ENCODE measurements around the gene MSX1.

MSX1 gene

DNA sequence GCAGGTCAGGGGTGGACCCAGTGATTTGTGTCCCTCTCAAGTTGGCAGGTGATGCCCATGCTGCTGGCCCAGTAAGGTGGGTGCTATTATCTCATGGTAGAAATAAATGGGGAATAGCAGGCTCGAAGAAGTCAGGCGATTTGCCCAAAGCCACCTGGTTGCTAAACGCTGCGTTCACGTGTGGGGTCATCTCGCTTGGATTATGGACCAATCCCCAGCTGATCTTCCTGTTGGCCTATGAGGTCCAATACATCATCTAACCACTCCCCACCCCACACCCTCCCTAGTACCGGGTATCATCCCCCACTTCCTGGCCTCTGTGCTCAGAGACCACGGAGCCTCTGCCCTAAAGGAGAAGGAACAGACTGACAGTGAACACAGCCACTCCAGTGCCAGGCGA is 18.3 kb upstream of the MSX1 start:
- DNase-seq = no peak

DNA sequence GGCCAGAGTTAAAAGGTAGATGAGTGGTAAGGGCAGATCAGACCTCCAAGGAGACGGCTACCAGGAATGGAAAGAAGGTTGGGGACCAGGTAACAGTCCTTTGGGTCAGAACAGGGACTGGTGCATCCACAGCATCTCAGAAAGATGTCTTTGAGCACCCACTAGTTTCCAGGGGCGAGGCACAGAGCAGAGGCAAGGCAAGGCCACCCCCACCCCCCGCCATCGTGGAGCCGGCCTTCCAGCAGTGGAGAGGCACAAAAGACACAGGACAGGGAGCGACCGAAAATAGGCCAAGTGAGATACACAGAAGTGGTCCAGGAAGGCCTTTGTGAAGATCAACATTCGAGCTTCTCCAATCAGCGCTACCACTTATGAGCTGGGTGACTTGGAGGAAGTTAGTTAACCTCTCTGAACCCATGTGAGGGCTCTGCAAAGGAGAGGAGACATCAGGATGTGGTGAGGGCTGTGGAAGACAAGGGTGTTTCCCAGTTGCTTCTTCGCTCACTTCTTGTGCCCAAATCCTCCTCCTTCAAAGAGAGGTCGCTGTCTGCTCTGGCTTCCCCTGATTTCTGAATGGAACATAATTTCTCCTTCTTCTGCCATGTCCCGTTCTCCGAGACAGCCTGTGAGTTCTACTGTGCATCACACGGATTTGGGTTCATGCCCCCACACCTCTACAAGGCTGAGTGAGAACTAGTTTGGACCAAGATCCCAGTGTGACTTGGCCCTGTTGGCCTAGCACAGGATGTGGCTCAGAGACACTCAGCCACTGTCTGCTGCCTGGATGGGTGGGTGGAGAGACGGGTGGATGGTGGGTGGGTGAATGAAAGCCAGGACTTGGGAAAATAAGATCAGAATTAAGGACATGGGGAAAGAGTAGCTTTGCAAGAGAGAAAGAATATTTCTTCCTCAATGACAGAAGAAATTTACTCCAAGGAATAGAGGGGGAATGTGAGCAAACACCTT is 16.7 kb upstream of the MSX1 start:
- DNase-seq = no peak

DNA sequence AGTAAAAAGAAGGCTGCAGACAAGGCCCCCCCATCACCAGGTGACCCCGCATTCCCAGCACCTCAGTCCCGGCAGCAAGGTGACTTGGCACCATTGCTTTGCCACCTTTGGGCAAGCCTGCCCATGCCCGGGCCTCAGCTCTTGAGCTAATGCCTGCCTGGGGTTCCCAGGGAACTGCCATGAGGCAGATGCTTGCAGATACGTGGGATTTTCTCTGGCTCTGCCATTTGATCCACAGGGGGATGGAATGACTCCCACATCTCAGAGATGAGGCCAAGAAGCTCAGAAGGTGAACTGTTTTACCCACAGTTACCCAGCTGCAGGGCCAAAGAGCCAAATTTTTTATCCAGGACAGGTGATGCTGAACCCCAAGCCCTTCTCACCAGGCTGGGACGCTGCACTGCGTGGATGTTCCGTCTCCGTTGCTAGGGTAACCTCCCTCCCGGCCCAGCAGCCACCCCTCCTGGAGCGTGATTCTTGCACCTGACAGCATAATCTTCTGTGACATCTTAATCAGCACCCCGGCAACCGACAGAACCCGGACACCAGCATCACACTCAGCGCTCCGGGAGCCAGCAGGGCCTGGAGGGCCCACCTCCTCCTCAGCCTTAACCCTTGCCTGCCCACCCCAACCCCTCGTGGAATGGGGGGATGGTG is 15.7 kb upstream of the MSX1 start:
- DNase-seq = no peak

DNA sequence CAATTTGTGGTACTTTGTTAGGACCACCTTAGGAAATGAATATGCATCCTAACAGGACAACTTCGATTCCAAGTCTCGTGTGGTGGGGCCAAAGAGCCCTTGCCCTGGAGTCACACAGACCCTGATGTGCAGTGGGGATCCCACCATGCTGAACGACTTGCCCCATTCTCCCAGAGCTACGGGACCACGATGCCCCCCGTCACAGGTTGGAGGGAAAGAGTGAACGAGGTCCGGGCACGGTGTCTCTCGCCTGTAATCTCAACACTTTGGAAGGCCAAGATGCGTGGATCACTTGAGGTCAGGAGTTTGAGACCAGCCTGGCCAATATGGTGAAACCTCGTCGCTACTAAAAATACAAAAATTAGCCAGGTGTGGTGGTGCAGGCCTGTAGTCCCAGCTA is 14.4 kb upstream of the MSX1 start:
- no peak for DNase-seq

DNA sequence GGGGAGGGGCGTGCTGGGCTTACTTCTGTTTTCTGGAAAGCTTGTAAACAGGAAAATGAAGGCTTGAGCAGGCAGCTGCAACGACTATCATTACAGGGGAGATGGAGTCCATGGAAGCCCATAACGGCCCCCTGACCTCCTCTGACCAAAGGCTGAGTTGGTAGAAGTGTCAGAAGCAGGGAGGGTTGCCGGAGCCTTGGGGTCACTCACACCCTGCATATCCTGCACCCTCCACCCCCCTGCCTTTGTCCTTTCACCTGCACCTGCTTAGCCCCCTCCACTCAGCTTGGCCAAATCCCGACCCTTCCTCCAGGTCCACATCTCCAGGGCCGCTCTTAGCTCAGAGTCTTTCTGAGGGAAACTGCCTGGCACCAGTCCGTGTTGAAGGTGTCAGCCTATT is 12.5 kb upstream of the MSX1 start:
- DNase-seq = no peak

DNA sequence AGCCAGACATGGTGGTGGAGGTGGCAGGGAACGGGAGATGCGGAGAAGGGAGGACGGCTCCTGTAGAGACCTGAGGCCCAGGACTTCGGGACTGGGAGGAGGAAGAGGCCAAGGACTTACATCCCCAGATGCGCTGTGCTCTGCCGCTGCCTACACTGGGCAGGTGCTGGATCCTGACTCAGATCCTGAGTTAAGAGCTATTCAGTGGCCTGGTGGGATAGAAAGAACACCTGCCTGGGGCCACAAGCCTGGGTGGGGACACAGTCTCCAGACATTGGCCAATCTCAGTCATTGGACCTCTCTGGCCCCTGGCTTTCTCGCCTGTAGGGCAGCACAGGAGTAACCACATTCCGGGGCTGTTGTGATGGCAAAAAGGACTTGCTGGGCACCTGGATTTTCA is 10.9 kb upstream of the MSX1 start:
- DNase-seq = no peak

DNA sequence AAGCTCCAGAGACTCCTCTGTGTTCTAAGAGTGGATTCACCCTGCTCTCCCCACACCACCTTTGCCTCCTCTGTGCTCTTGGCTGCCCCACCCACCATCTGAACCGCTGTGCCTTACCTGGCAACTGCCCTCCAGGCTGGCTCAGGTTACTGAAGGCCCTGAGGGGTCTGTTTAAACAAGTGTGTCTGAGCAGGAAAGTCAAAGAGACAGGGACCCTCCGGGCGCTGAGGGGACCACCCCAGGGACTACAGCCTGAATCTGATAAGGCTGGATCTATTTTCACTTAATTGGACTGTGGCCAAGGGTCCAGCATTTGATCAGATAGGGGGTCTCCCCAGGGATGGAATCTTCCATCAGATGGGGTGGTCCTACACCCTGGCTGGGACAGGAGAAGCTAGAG is 10.4 kb upstream of the MSX1 start:
- no peak for DNase-seq

DNA sequence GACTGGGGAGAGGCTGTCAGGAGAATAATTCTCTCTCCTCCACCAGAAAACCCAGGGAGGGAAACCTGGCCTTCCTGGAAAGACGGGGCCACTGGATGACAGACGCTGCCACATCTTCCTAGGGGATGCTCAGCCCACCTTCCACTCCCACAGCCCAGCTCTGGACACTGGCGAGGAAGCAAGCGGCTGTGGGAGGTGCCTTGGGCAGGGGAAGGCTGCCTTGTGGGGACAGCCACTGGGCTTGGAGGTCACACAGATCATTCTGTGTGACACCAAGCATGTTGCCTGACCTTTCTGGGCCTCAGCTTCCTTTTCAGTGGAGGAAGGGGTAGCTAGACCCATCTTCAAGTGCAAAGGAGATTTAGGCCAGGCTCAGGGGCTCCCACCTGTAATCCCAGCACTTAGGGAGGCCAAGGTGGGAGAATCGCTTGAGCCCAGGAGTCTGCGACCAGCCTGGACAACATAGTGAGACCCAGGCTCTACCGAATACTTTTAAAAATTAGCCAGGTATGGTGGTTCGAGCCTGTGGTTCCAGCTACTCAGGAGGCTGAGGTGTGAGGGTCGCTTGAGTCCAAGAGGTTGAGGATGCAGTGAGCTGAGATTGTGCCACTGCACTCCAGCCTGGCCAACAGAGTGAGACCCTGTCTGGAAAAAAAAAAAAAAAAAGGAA is 9.8 kb upstream of the MSX1 start:
- no peak for DNase-seq

DNA sequence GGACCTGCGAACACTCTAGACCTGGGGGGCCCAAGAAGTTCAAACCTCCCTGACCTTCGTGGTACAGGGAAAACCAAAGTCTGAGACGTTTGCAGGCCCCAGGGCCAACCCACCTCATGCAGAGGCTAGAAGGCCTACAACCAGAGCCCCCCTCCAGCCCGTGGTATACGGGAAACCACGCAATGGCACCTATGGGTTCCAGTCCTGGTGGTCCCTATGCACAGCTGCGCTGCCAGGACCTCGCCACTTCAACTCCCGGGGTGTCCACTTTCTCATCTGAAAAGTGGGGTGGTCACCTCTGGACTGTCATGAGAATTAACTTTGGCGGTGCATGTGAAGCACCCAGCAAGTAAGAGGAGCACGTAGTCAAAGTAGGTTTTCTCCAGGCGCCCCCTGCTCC is 8.4 kb upstream of the MSX1 start:
- DNase-seq = no peak

DNA sequence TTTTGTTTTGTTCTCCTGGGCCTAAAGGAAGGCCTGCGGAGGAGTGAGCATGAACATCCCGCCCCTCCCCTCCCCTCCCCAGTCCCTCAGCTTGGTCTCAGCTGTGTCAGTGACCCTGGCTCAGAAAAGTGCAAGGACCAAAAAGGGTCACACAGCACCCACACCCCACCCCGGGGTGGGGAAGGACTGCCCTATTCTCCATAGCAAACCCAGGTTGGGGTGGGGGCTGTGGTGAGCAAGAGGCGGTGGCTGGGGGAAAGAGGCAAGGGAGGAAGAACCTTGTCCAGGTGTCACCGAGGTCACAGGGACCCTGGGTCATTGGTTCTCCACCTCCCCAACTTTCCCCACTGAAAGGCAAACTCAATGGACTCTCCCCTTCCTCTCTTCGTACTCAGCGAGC is 7.6 kb upstream of the MSX1 start:
- no peak for DNase-seq

DNA sequence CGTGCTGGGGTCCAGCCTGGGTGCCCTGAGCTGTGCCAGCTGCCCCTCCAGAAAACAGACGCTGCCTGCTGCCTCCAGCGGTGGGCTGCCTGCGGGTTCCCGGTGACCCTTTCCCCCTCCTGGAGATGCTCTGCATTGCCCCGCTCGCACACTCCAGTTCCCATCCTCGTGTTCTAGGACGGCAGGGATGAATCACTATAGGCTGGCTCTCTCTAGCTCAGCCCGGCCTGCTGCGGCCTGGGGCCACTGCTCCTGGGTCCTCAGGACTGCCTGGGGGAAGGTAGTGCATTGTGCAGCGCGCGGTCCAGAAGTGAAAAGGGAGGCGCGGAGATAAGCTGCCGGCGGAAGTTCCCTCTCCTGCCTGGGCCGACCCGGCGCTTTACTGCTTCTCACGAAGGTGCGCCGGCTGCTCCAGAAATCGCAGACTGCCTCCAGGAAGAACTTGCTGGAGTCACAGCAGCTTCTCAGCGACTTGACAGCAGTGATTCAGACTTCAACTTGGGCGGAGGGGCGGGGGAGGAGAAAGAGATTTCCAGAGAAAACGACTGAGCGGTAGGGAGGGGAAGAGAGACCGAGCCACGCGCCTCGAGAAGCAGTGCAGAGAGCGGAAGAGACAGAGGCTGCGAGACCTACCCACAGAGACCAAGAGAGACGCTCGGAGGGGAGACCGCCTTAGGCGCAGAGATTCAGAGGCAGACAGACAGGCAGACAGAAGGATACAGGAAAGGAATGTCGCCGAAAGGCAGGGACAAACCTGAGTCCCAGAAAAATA is 6.7 kb upstream of the MSX1 start:
- DNase-seq = no peak

DNA sequence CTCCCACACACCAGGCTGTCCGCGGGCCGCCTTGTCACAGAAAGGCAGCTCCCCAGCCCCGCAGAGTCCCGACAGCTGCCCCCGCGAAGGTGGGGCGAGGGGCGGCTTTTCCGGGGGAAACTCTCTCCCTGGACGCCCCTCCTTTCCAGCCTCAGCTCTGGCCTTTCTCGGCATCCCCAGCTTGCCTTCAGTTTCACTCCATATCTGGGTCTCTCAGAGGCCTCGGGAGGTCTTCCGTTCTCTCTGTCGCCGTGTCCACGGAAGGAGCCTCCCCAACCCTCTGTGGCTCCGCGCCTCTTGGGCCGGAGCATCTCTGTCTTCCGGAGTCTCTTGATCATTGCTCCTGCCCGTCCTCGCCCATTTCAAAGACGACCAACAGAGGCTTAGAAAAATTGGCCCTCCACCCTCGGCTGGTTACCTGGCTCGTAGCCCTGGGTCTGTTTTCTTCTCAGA is 6.1 kb upstream of the MSX1 start:
- no peak for DNase-seq

DNA sequence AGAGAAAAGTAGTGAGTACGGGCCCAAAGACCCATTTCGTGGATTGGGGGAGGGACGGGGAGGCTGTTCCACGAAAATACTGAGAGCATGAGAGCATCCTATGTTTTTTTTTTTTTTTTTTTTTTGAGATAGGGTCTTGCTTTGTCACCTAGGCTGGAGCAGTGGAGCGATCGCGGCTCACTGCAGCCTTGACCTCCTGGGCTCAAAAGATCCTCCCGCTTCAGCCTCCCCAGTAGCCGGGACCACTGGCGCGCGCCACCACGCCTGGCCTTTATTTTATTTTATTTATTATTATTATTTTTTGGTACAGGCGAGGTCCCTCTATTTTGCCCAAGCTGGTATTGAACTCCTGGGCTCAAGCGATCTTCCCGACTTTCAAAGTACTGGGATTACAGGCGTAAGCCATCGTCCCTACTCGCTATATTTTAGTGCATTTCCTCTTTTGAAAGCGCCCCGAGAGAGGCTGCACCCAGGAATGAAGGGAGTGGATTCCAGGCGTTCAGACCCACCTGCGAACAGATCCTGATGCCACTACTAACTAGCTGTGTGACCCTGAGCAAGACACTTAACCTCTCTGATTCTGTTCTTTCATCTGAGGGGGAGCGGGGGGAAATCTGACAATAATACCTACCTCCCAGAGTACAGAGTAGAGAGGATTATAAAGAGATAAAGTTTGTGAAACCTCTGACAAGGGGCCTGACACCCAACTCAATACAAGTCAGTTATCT is 5.4 kb upstream of the MSX1 start:
- DNase-seq = no peak

DNA sequence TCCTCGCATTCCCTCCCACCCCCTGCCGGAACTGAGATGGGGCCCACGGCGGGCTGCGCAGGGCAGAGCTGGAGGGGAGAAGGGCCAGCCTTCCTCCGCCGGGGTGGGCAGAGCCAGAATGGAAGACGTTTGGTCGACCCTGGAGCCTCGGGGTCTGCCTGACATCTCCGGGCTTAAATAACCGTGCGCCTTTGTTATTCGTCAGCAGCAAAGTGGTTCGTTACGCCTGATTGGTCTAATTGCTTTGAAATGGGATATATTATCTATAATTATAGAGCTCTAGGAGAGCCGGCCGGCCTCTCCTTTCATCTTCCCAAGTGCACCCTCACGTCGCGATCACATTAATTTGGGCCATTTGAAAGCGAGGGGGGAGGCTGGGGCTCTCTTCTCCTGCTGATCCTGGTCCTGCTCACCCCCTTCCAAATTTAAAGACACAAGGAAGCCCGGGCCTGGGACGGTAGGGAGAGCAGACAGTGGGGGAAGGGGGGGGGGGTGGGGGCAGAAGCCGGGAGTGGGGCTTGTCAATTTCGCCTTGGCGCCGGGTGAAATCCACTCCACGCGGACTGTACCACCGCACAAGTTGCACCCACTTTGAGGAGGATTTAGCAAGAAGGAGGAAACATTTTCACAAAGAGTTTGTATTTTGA is 4.7 kb upstream of the MSX1 start:
- DNase-seq = peak; percentile 79

DNA sequence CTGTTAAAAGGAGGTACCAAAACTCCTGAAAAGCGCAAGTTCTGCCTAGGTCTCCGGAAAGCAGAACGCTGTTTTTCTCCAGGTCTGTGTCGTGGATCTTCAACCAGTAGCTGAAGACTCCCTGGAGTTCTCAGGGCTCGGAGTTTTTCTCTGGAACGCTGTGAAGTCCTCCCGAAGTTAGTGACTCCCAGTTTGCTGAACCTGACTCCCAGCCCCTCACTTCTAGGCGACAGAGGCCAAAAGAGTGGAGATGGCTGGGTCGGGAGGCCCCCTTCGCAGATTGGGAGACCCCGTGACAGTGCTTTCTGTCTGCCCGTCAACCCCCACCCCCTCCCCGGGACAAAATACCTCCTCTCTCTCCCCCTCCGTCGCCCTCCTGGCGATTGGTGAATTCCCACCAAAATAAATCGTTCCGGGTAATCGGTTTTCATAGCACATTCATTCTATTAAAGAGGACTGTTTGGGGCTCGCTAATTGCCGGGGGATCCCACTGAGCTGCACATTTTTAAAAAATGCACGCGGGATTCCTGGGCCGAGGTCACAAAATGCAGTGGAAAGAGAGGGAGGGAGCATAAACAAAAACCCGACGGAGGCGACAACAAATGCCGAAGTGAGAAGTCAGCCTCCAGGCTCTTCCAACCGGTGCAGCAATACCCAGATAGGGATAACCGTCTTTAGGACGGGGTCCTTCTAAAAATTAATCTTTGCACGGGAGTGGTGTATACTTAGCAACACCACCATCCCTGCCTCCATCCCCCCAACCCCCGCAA is 4.0 kb upstream of the MSX1 start:
- no peak for DNase-seq

DNA sequence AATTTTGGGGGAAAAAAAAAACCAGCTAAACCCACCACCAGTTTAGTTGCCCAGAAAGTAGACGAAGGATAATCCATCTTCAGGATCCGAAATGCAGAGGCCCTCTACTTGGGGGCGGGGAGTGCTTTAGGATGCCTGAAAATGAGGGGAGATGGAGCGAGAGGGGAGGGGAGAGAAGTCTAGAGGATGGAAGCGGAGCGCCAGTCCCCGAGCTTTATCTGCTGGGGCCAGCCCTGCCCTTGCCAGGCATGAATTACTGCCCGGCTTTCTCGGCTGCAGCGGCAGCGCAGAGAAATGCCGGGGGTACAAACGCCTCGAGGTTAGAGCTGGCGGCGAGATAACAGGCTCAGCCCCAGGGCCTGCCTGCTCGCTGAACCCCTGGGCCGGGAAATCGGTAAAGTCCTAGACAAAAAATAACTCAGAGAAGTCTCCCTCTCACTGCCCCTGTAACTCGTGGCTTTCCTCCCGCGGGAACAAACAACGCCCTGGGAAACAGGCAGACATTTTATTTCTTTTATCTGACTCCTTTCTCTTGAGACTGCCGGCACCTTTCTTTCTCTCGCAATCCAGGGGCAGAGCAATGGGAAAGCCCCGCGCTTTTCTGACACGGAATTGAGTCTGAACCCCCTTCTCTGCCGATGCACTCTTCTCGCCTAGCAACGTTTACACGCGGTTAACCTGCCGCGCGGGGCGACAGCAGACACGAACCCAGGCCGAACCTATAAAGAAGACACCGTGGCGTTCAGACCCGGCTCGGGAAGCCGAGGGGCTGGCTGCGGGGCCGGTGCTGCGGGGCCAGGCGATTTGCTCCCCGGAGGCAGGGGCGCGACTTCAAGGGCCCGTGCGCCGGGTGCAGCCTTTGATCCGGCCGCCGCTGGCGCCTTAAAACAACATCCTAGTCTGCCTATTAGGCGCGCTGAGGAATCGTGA is 3.1 kb upstream of the MSX1 start:
- DNase-seq = no peak

DNA sequence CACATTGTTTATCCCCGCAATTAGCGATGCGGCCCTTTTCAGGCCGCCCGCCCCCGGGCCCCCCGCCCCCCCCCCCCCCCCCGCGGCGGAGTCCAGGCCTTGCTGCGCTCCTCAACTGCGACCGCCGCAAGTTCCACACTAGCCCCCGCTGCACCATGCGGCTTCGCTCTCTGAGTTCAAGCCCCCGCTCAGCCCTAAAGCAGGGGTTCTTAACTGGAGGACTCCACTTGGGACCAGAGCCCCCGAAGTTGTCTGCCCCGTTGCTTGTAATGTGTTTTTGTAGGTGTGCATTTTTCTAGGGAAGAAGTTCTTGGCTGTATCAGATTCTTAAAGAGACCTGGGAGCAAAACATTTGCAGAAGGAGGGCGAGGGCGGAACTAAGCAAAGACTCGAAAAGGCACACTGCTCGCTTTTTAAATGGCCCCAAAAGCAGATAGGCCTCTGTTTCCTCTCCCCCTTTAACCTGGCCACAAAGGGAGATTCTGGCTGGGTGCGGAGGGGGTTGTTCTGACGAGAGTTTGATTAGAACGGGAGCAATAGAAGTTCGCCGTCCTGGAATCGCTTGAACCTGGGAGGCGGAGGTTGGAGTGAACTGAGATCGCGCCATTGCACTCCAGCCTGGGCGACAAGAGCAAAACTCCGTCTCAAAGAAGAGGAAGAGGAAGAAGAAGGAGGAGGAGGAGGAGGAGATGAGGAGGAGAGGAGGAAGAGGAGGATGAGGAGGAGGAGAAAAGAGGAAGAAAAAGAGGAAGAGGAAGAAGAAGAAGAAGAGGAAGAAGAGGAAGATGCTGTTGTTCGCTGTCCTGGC is 2.3 kb upstream of the MSX1 start:
- DNase-seq = no peak

DNA sequence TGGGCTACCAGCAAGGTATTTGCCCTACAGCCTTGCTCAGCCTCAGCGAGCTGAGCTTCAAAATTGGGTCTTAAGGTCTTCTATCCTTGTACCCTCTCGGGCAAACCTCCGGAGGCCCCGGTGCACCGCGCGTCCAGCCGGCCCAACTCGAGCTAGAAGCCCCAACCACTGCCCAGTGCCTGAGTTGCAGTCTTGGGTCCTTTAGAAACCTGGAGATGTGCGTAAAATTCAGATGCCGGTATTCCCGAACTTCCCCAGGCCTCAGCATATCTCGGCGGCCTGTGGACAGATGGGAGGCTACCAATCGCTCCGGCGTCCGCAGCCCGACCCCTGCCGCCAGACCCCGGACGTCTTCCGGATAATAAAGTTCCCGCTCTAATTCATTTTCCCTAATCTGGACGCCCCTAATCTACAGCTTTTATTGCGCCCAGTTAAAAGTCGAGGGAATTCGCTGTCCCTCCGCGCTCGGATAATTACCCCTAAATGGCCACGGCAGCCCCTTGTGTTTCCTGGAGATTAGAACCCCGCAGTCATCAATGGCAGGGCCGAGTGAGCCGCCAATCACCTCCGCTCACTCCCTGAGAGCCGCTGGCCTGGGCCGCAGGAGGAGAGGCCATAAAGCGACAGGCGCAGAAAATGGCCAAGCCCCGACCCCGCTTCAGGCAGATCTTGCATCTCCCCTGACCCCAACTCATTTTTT is 1.5 kb upstream of the MSX1 start:
- no peak for DNase-seq

Measured in NCI-H1105 (cell line).